Trophoblast cell (in vitro differentiated cells and primary cell): ENCODE data around the gene MUS81.
A peak's percentile ranks its signal among the peaks of the same experiment; 100 is the strongest.

ENCODE experiments used
- DNase-seq, 2 donors: peaks; one replicate each; pipeline ENCODE4 v3.0.0-alpha.2; 2016
- H2AFZ ChIP-seq: 2 replicates; pipeline ENCODE4 v1.6.1; 2013; ENCODE audit warnings: low read length, moderate library complexity, mild to moderate bottlenecking; ENCODE audit not compliant: insufficient read depth, poor library complexity
- H2AK5ac ChIP-seq: 2 replicates; pipeline ENCODE4 v1.6.1; 2013; ENCODE audit warnings: mild to moderate bottlenecking, low read length
- H2BK120ac ChIP-seq: 2 replicates; pipeline ENCODE4 v1.6.1; 2013; ENCODE audit warnings: low read length, mild to moderate bottlenecking, moderate library complexity; ENCODE audit not compliant: insufficient read depth, poor library complexity
- H2BK12ac ChIP-seq: 2 replicates; pipeline ENCODE4 v1.6.1; 2013; ENCODE audit warnings: mild to moderate bottlenecking, low read length, moderate library complexity
- H2BK5ac ChIP-seq: 2 replicates; pipeline ENCODE4 v1.6.1; 2013; ENCODE audit warnings: low read length, low read depth, moderate library complexity, mild to moderate bottlenecking; ENCODE audit not compliant: poor library complexity
- H3K14ac ChIP-seq: 2 replicates; pipeline ENCODE4 v1.6.1; 2013; ENCODE audit warnings: mild to moderate bottlenecking, low read length
- H3K18ac ChIP-seq: 2 replicates; pipeline ENCODE4 v1.6.1; 2013; ENCODE audit warnings: mild to moderate bottlenecking, low read length
- H3K23ac ChIP-seq: 2 replicates; pipeline ENCODE4 v1.6.1; 2013; ENCODE audit warnings: low read length
- H3K27ac ChIP-seq: 2 replicates; pipeline ENCODE4 v1.5.1; 2013; ENCODE audit warnings: low read depth, mild to moderate bottlenecking, inconsistent platforms, low read length, moderate library complexity
- H3K27me3 ChIP-seq: 2 replicates; pipeline ENCODE4 v1.6.1; 2013; ENCODE audit warnings: inconsistent platforms, mild to moderate bottlenecking, low read length, moderate library complexity; ENCODE audit not compliant: insufficient read depth
- H3K36me3 ChIP-seq, 2 experiments: 1 replicate in 1 of 2; 2 replicates in 1 of 2; pipeline ENCODE4 v1.6.1; 2013; ENCODE audit warnings: low read length in 2 of 2, mild to moderate bottlenecking in 2 of 2, moderate library complexity in 1 of 2; ENCODE audit not compliant: insufficient read depth in 2 of 2, control insufficient read depth in 1 of 2
- H3K4ac ChIP-seq: 2 replicates; pipeline ENCODE4 v1.6.1; 2013; ENCODE audit warnings: low read depth, mild to moderate bottlenecking, low read length, moderate library complexity
- H3K4me1 ChIP-seq, 2 experiments: 1 replicate in 1 of 2; 2 replicates in 1 of 2; pipeline ENCODE4 v1.6.1; 2013; ENCODE audit warnings: low read length in 2 of 2, mild to moderate bottlenecking in 2 of 2, moderate library complexity in 1 of 2; ENCODE audit not compliant: insufficient read depth in 2 of 2, control insufficient read depth in 1 of 2
- H3K4me2 ChIP-seq: 2 replicates; pipeline ENCODE4 v1.6.1; 2013; ENCODE audit warnings: inconsistent platforms, mild to moderate bottlenecking, low read length, moderate library complexity
- H3K4me3 ChIP-seq: 2 replicates; pipeline ENCODE4 v1.5.1; 2013; ENCODE audit warnings: mild to moderate bottlenecking, low read depth, low read length, inconsistent platforms
- H3K79me1 ChIP-seq: one replicate; pipeline ENCODE4 v1.6.1; 2013; ENCODE audit warnings: low read length
- H3K79me2 ChIP-seq: 2 replicates; pipeline ENCODE4 v1.6.1; 2013; ENCODE audit warnings: low read length, mild to moderate bottlenecking; ENCODE audit not compliant: control insufficient read depth, insufficient read depth, poor library complexity
- H3K9ac ChIP-seq: 2 replicates; pipeline ENCODE4 v1.6.1; 2013; ENCODE audit warnings: mild to moderate bottlenecking, low read length
- H3K9me3 ChIP-seq: 2 replicates; pipeline ENCODE4 v1.6.1; 2013; ENCODE audit warnings: low read depth, mild to moderate bottlenecking, control low read depth, inconsistent platforms, low read length; ENCODE audit not compliant: insufficient read depth
- H4K12ac ChIP-seq: 2 replicates; pipeline ENCODE4 v1.6.1; 2013; ENCODE audit warnings: low read depth, mild to moderate bottlenecking, low read length, moderate library complexity
- H4K8ac ChIP-seq: 2 replicates; pipeline ENCODE4 v1.6.1; 2013; ENCODE audit warnings: low read depth, mild to moderate bottlenecking, low read length, moderate library complexity
- H4K91ac ChIP-seq: one replicate; pipeline ENCODE4 v1.6.1; 2013; ENCODE audit warnings: low read depth, mild to moderate bottlenecking, low read length, moderate library complexity
- WGBS: extraction: QIAGEN DNeasy Blood & Tissue Kit; methylation state at CpG from one replicate; pipeline ENCODE4 v1.1.7; 2013; ENCODE audit warnings: missing lambda C conversion rate; ENCODE audit not compliant: insufficient read length, insufficient coverage; ENCODE audit errors: extremely low coverage; 5-methylcytosine and 5-hydroxymethylcytosine counted together

Gene MUS81

GRCh38 chr11:65885231-65885630 is 25.0 kb downstream of the MUS81 start:
- Histone ChIP-seq H2BK12ac (no peak overlapping the region), H2BK5ac (no peak overlapping the region), H3K79me2 (peaks cover 2% of the 10 kb centered on the region), H3K9ac (no peak overlapping the region), H3K27ac (no peak overlapping the region), H4K91ac (no peak overlapping the region), H3K36me3 (peaks cover 46 to 49% of the 10 kb centered on the region in 2 experiments), H2AK5ac (no peak overlapping the region), H3K9me3 (no peaks in the 10 kb centered on the region), H3K4me3 (no peak overlapping the region), H3K4ac (no peak overlapping the region), H3K27me3 (no peaks in the 10 kb centered on the region), H3K23ac (no peak overlapping the region), H3K14ac (no peak overlapping the region), H2BK120ac (no peak overlapping the region), H3K4me1 (peaks cover 12 to 20% of the 10 kb centered on the region in 2 experiments), H2AFZ (no peak overlapping the region), H3K18ac (no peak overlapping the region), H3K79me1 (peaks cover 14% of the 10 kb centered on the region), H4K12ac (no peak overlapping the region), H3K4me2 (no peak overlapping the region), H4K8ac (no peak overlapping the region)
- DNase-seq, result no peak
- WGBS, result no CpG with 5 or more reads among the region's 7 CpGs

GRCh38 chr11:65885808-65886536 is 25.7 kb downstream of the MUS81 start:
- Histone ChIP-seq H4K8ac (no peak overlapping the region), H2AK5ac (no peak overlapping the region), H3K27ac (no peak overlapping the region), H4K12ac (no peak overlapping the region), H3K4ac (no peak overlapping the region), H3K27me3 (no peaks in the 10 kb centered on the region), H3K79me1 (peaks cover 19% of the 10 kb centered on the region), H2AFZ (no peak overlapping the region), H3K79me2 (peaks cover 7% of the 10 kb centered on the region), H3K9ac (no peak overlapping the region), H3K18ac (no peak overlapping the region), H3K23ac (no peak overlapping the region), H4K91ac (no peak overlapping the region), H2BK5ac (no peak overlapping the region), H2BK120ac (no peak overlapping the region), H3K36me3 (peaks cover 46 to 49% of the 10 kb centered on the region in 2 experiments), H3K4me2 (no peak overlapping the region), H3K14ac (no peak overlapping the region), H3K4me1 (peaks cover 13 to 19% of the 10 kb centered on the region in 2 experiments), H3K4me3 (no peak overlapping the region), H2BK12ac (no peak overlapping the region), H3K9me3 (no peaks in the 10 kb centered on the region)
- WGBS, result no CpG with 5 or more reads among the region's 12 CpGs
- no peak for DNase-seq

GRCh38 chr11:65886826-65887722 is 26.8 kb downstream of the MUS81 start:
- Histone ChIP-seq H4K91ac (peak overlapping the region; percentile 63), H3K79me2 (peaks cover 11% of the 10 kb centered on the region), H4K12ac (peak overlapping the region; percentile 44), H3K23ac (no peak overlapping the region), H2BK5ac (no peak overlapping the region), H3K14ac (no peak overlapping the region), H3K4me2 (peak overlapping the region; percentile 78), H3K4me1 (peaks cover 13 to 26% of the 10 kb centered on the region in 2 experiments), H4K8ac (peak overlapping the region; percentile 86), H3K4me3 (no peak overlapping the region), H2AFZ (no peak overlapping the region), H3K18ac (no peak overlapping the region), H2BK120ac (no peak overlapping the region), H2BK12ac (no peak overlapping the region), H3K4ac (no peak overlapping the region), H3K27ac (no peak overlapping the region), H2AK5ac (no peak overlapping the region), H3K79me1 (peaks cover 24% of the 10 kb centered on the region), H3K36me3 (peaks cover 43 to 44% of the 10 kb centered on the region in 2 experiments), H3K27me3 (no peaks in the 10 kb centered on the region), H3K9me3 (no peaks in the 10 kb centered on the region), H3K9ac (no peak overlapping the region)
- no CpG with 5 or more reads among the region's 14 CpGs for WGBS
- no peak for DNase-seq

- Histone ChIP-seq H3K14ac (peak overlapping the region; percentile 67), H3K4ac (no peak overlapping the region), H4K8ac (peak overlapping the region; percentile 86), H3K4me3 (peak overlapping the region; percentile 92), H3K4me2 (peak overlapping the region; percentile 78), H3K18ac (peak overlapping the region; percentile 87), H3K79me2 (peaks cover 11% of the 10 kb centered on the region), H3K9me3 (no peaks in the 10 kb centered on the region), H3K79me1 (peaks cover 24% of the 10 kb centered on the region), H3K36me3 (peaks cover 36 to 40% of the 10 kb centered on the region in 2 experiments), H3K27ac (peak overlapping the region; percentile 74), H3K4me1 (peaks cover 13 to 26% of the 10 kb centered on the region in 2 experiments), H3K23ac (no peak overlapping the region), H2BK120ac (peak overlapping the region; percentile 54), H4K12ac (peak overlapping the region; percentile 4), H2AK5ac (peak overlapping the region; percentile 14), H3K9ac (peak overlapping the region; percentile 29), H4K91ac (peak overlapping the region; percentile 63), H3K27me3 (no peaks in the 10 kb centered on the region), H2AFZ (peak overlapping the region; percentile 78), H2BK12ac (peak overlapping the region; percentile 19), H2BK5ac (no peak overlapping the region)
- no peak for DNase-seq
- WGBS, result no CpG with 5 or more reads among the region's 23 CpGs
Measured at GRCh38 chr11:65887723-65888162, 27.5 kb downstream of the MUS81 start.
